HG02798 (cell line): Measurements from ENCODE around the gene CCDC136.

ENCODE experiments used
- ATAC-seq: cut with Tn5 transposase; IDR thresholded peaks from one replicate; pipeline ENCODE4 v1.9.1; 2021; ENCODE audit warnings: mild to moderate bottlenecking; ENCODE audit not compliant: unreplicated experiment, poor library complexity

The CCDC136 gene

DNA sequence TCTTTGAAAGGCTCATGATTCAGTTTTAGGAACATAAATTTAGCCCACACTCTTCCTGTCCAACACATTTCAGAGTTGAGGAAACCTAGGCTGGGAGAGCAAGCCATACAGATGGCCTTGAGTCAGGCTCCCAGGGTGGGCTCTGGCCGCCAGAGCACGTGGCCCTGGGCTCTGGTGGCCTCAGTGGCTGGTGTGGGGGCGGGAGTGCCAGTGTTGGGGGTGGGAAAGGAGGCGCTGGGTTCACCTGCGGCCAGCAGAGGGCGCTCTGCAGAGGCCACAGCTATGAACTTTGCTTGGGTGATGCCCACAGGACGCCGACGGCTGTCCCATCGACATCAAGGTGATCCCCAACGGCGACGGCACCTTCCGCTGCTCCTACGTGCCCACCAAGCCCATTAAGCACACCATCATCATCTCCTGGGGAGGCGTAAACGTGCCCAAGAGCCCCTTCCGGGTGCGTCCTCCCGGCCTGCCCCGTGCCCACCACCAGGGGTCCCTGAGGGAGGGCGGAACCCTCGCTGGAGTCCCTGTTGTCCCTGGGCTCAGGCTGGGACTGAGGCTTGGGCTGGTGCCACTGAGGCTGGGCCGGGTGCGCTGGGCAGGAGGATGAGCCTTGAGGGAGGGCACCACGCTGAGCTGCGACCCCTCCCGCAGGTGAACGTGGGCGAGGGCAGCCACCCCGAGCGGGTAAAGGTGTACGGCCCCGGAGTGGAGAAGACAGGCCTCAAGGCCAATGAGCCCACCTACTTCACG, 50.3 kb downstream of the CCDC136 start:
- ATAC-seq: peak; percentile 46

DNA sequence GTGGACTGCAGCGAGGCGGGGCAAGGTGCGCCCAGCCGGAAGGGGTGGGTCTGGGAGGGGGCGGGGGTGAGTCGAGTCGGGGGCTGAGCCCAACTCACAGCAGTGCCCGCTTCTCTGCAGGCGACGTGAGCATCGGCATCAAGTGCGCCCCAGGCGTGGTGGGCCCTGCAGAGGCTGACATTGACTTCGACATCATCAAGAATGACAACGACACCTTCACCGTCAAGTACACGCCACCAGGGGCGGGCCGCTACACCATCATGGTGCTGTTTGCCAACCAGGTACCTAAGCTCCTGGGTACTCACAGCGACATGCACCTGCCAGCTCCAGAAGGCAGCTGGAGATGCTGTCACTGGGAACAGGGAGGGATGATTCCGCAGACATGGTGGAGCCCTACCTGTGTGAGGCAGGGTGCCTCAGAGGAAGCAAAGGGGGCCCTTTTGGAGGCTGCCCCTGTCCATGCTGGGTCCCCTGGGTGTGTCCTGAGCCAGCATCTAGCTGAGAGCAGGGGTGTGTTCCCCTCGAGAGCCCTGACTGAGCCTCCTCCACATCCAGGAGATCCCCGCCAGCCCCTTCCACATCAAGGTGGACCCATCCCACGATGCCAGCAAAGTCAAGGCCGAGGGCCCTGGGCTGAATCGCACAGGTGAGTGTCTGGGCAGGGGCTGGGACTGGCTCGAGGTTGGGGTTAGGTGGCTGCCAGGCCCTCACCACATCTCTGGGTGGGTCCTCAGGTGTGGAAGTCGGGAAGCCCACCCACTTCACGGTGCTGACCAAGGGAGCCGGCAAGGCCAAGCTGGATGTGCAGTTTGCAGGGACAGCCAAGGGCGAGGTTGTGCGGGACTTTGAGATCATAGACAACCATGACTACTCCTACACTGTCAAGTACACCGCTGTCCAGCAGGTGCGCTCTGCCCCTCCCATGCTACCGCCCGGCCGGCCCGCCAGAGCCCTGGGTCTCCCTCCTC, 51.2 kb downstream of the CCDC136 start:
- no peak for ATAC-seq

- ATAC-seq: no peak
These were observed 52.3 kb downstream of the CCDC136 start for GRCh38 chr7:128843938-128844621.

GRCh38 chr7:128844777-128845311, 53.1 kb downstream of the CCDC136 start:
- ATAC-seq: no peak

- no peak for ATAC-seq
These were observed 53.7 kb downstream of the CCDC136 start for GRCh38 chr7:128845475-128845874.

DNA sequence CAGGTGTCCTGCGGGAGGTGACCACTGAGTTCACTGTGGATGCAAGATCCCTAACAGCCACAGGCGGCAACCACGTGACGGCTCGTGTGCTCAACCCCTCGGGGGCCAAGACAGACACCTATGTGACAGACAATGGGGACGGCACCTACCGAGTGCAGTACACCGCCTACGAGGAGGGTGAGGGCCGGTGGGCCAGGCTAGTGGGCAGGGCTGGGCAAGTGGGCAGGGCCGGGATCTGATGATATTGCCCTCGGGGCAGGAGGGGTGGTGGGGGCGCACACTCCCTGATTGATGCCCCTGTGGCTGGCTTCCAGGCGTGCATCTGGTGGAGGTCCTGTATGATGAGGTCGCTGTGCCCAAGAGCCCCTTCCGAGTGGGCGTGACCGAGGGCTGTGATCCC, 54.2 kb downstream of the CCDC136 start:
- no peak for ATAC-seq

GRCh38 chr7:128846781-128847444, 55.1 kb downstream of the CCDC136 start:
- no peak for ATAC-seq

- ATAC-seq: no peak
These were observed 56.0 kb downstream of the CCDC136 start for GRCh38 chr7:128847721-128848211.

DNA sequence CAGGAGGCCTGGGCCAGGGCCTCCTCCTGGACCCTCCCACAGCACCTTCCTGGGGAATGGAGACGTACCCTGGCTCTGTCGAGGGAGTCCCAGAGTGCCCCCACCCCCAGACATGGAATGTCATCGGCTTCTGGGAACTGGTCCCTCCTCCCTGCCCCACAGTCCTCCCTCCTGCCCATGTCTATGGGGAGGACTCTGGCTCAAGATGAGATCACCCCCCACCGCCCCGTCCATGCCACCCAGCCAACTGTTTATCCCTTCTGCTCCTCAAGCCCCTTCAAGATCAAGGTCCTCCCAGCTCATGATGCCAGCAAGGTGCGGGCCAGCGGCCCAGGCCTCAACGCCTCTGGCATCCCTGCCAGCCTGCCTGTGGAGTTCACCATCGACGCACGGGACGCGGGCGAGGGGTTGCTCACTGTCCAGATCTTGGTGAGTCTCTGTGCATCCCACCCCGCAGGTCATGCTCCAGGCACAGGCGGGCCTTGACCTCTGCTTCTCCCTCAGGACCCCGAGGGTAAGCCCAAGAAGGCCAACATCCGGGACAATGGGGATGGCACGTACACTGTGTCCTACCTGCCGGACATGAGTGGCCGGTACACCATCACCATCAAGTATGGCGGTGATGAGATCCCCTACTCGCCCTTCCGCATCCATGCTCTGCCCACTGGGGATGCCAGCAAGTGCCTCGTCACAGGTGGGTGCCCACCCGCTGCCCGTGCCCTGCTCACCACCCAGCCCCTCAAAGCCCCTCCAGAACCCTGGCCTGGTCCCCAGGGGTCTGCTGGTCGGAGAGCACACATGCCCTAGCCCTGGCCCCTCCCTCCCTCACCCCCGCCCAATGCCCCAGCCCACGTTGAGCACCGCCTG, 56.8 kb downstream of the CCDC136 start:
- no peak for ATAC-seq

DNA sequence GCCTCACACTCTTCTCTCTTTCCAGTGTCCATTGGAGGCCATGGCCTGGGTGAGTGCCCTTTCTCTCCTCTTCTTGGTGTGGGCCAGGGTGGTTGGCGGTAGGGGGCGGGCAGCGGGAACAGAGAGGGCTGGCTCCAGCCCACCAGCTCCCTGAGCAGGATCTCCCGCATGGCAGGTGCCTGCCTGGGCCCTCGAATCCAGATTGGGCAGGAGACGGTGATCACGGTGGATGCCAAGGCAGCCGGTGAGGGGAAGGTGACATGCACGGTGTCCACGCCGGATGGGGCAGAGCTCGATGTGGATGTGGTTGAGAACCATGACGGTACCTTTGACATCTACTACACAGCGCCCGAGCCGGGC, 57.4 kb downstream of the CCDC136 start:
- ATAC-seq: no peak

GRCh38 chr7:128849804-128850490, 58.2 kb downstream of the CCDC136 start:
- ATAC-seq: no peak

DNA sequence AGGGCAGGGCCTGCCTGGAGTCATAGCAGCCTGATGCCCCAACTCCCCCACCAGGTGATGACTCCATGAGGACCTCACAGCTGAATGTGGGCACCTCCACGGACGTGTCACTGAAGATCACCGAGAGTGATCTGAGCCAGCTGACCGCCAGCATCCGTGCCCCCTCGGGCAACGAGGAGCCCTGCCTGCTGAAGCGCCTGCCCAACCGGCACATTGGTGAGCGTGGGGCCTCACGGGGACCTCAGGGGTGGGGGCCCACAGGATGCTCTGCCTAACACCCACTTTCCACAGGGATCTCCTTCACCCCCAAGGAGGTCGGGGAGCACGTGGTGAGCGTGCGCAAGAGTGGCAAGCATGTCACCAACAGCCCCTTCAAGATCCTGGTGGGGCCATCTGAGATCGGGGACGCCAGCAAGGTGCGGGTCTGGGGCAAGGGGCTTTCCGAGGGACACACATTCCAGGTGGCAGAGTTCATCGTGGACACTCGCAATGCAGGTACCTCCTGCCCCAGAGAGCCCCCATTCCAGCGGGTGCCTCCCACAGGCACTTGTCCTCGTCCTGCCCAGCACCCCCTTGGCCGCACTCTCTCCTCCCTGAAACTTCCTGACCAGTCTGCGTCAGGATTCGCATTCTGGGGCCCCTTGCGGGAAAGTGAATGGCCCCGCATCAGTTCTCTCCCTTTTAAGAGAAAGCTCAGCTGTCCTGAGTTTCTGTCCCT, 60.9 kb downstream of the CCDC136 start:
- ATAC-seq: no peak

DNA sequence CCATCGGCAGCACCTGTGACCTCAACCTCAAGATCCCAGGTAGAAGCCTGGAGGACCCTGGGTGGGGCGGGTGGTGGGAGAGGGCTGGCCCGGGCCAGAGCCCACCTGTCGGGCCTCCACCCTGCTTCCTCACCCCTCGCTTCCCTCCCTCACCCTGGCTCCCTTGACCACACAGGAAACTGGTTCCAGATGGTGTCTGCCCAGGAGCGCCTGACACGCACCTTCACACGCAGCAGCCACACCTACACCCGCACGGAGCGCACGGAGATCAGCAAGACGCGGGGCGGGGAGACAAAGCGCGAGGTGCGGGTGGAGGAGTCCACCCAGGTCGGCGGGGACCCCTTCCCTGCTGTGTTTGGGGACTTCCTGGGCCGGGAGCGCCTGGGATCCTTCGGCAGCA, 62.0 kb downstream of the CCDC136 start:
- no peak for ATAC-seq

DNA sequence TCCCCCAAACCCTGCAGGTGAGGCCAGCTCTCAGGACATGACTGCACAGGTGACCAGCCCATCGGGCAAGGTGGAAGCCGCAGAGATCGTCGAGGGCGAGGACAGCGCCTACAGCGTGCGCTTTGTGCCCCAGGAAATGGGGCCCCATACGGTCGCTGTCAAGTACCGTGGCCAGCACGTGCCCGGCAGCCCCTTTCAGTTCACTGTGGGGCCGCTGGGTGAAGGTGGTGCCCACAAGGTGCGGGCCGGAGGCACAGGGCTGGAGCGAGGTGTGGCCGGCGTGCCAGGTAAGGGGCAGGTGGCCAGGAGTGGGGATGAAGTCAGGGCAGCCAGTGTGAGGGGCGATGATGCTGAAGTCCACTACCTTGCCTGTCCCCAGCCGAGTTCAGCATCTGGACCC, 62.6 kb downstream of the CCDC136 start:
- ATAC-seq: no peak

GRCh38 chr7:128855559-128855958, 63.8 kb downstream of the CCDC136 start:
- no peak for ATAC-seq

GRCh38 chr7:128856001-128856718, 64.4 kb downstream of the CCDC136 start:
- no peak for ATAC-seq
